ENCODE measurements around the gene SDSL.

Gene SDSL

DNA sequence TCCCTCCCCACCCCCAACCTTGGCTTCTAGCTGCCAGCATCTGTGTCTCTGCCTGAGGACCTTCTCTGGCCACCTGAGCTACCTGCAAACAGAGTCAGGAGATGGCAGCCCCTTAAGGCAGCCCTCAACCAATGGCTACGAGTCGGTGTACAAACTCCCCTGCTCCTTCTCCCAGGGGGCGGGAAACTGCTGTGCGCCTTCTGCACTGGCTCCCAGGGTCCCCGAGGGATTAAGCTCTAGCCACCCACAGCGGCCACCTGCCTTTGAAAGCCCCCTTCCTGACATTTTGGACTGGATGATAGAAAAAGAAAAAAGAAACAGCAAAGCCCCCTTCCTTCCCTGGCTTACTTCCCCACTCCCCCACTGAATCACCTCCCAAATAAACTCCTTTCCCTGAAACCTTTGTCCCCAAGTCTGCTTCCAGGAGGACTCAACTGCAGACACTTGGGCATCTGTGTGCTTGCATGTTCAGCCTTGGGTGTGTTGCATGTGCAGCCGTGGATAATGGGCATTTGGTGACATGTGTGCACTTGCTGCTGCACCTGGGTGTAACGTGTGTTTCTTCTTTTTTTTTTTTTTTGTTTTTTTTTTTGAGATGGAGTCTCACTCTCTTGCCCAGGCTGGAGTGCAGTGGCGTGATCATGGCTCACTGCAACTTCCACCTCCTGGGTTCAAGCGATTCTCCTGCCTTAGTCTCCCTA, 24.5 kb upstream of the SDSL start:
- DNase-seq = no peak

DNA sequence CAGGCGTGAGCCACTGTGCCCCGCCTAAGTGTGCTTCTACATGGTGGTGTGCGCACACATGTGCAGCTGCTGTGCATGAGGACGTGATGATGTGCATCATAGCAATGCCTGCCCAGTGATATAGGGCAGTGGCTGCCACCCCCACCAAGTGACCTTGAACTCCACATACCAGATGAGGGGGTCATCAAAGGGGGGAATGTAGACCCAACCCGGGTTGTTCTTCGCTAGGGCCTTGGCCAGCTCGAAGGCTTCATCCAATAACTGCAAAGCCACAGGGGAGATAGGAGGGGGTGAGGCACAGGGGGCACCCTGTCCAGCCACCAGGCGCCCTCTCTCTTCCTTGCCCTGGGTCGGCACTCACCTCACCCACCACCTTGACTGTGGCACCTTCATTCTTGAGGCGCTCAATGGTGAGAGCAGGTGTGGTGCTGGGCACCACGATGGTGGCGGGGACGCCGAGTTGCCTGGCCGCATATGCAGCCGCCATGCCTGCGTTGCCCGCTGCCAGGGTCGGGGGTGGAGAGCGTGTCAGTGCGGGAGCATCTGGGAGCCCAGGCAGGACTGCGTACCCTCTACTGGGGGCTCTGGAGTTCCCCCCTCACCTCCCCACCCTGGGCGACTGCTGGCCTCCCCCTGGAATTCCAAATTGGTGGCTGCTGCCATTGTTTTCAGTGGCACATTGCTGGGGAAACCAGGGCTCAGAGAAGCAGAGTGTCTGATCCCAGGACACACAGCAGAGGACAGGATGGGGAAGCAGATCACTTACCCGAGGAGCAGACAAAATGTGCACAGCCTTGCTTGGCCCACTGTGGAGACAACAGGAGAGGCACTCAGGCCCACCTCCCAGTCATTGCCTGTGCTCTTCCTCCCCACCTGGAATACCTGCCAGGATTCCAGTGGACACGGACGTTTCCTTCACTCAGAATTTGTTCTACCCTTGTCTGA, 23.6 kb upstream of the SDSL start:
- no peak for DNase-seq

DNA sequence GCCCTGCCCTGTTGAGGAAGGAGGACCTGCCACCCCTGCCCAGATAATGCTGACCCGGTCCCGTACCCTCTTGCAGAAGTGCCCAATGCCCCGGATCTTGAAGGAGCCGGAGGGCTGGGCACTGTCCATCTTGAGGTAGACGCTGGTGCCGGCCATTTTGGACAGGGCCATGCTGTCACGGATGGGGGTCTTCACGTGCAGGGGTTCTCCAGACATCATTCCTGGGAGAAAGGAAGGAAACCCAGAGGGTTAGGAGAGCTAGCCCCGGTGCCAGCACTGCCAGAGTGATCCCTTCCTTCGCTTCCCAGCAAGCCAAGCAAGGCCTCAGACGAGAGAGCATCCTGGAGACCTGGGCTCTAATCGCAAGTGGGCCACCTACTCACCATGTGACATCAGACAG, 22.7 kb upstream of the SDSL start:
- DNase-seq = no peak

DNA sequence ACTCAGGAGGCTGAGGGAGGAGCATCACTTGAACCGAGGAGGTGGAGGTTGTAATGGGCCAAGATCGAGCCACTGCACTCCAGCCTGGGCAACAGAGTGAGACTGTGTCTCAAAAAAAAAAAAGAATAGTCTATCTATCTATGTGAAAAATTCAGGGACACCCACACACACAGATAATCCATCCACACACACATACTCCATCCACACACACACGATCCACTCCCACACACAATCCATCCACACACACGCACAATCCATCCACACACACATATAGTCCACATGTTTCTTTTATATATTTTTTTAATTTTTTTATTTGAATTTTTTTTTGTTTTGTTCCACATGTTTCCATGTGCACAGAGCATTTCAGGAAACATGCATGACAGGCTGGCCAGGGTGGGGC, 21.8 kb upstream of the SDSL start:
- DNase-seq = no peak

DNA sequence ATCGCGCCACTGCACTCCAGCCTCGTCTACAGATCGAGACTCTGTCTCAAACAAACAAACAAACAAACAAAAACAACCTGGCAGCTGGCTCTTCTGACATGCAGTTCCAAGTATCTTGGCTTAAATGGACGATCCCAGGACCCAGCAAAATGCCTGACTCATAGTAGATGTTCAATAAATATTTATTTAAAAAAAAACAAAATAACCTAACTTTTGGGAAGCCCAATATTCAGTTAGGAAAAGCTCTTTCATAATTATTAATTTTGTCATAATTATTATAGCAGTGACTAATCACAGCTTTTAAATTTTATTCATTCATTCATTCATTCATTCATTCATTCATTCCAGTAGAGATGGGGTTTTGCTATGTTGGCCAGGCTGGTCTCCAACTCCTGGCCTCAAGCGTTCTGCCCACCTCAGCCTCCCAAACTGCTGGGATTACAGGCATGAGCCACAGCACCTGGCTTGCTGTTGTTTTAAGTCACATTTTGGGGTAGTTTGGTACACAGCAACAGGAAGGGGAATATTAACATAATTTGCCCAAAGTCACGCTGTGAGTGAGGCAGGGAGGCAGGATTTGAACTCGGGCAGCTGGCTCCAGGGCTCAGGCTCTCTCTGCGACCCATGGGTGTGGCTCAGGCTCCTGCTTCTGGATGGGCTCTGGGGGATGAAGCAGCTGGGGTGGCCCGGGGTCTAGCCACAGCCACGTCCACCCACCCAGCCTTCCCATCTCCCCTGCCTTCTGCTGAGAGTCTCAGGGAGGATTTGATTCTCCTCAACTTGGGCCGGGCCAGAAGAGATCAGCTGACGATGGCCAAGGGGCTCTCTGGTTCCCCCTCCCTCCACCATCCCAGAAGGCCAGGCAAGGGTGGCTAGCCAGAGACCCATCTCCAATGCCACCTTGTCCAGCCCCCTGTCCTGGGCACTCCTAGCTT, 20.8 kb upstream of the SDSL start:
- no peak for DNase-seq

DNA sequence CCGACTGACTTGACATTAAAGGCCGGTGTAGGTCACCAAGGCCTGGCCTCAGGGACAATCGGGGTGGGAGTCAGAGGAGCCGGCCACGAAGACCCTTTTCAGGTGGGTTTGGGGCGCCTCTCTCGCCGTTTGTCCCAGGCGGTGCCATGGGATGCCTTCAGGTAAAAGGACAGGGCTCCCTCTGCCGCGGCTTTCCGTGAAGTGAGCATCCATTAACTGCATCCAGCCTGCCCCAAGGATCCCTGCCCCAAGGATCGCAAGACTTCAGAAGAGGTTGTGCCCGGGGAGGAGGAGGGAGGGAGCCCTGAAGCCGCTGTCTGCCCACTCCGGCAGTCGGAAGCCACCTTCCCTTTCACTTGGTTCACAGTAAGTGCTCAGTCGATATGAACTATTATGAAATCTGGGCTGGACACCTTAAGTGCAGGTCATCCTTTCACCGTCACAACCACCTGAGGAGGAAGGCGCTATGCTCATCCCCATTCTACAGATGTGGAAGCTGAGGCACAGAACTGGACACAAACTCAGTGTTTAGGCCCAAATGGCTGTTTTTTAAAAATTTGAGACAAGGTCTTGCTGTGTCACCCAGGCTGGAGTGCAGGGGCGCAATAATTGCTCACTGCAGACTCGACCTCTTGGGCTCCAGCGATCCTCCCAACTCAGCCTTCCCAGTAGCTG, 19.5 kb upstream of the SDSL start:
- DNase-seq = no peak

DNA sequence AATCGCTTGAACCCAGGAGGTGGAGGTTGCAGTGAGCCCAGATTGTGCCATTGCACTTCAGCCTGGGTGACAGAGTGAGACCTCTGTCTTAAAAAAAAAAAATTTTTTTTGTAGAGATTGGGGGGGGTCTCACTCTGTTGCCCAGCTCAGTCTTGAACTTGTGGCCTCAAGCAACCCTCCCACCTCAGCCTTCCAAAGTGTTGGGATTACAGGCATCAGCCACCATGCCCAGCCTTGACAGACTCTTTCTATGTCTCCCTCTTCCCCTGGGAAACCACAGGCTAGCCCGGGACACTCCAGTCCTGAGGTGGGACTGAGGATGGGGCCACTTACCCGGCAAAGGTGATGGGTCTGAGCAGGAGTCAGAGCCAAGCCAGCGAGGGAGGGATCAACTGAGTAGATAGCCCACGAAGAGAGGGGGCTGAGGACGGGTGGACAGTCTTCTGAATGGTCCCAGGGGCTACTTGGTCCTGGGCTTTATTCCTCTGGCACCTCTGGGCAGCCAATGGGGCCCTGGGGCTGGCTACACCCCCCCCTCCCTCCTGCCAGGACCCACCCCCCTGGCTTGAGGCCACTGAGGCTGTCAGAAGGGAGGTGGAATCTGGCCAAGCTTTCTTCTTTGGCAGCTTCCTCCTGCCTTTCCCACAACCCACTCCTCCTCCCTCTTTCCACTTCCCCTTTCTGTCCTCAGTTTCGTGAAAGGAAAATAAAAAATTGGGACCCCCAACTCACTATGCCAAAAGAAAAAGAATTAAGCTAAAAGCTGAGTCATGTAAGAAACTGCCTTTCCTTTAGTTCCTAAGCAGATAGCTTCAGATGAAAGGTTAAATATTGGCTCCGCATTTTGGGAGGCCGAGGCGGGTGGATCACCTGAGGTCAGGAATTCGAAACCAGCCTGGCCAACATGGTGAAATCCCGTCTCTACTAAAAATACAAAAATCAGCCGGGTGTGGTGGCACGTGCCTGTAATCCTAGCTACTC, 18.5 kb upstream of the SDSL start, which contains the start of gene SDS:
TSS of gene SDS (minus strand) at position 453 of the 981 bp plus-strand sequence. CDS start 4,179 bp downstream, outside the sequence.
- DNase-seq = no peak

DNA sequence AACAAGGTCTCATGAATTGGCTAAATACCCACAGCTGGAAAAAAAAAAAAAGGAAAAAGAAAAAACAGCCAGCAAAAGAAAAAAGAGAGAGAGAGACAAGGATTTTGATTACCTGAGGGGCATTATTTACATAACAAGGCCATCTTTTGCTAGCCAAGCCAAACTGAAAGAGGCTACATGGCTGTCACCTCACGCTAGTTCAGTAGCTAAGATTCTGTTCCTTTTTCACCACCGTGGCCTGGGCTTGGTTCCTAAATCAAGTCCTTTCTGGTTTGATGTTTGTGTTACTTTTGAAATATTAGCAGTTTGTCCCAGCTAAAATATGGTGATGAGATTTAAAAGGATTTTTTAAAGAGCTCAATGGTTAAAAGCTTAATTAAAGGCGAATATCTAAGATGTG, 16.5 kb upstream of the SDSL start:
- DNase-seq = no peak

DNA sequence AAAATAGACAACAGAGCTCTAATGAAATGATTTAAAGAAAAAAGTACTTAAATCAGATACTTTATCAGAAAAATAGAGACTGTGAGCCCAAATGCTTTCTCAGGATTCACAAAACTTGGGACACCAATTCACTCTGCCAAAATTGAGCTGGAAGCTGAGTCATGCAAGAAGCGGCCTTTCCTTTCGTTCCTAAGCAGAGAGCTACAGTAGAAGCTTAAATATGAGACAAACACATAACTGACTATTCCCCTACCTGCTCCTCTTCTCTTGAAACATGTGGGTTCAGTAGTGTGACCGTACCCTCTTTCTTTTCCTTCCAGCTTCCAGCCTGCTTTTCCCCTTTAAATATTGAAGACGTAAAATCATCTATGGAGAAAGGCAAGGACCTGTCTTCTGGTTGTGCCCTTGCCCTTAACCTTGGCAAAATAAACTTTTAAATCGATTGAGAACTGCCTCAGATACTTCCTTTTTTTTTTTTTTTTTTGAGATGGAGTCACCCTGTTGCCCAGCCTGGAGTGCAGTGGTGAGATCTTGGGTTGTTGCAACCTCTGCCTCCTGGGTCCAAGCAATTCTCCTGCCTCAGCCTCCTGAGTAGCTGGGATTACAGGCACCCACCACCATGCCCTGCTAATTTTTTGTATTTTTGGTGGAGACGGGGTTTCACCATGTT, 14.1 kb upstream of the SDSL start:
- DNase-seq = no peak

DNA sequence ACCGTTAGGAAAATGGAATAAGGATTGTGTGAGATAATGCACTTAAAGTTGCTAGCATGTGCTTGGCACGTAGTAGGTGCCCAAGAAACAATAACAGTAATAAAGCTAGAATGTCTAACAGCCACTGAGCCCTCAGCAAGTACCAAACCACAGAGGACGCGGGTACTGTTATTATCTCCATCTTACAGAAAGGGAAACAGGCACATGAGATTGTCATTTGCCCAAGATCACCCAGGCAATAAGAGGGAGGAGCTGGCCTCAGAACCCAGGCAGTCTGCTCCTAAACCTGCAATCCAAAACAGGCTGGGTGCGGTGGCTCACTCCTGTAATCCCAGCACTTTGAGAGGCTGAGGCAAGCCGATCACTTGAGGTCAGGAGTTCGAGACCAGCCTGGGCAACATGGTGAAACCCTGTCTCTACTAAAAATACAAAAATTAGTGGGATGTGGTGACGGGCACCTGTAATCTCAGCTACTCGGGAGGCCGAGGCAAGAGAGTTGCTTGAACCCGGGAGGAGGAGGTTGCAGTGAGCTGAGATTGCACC, 13.4 kb upstream of the SDSL start:
- DNase-seq = no peak

DNA sequence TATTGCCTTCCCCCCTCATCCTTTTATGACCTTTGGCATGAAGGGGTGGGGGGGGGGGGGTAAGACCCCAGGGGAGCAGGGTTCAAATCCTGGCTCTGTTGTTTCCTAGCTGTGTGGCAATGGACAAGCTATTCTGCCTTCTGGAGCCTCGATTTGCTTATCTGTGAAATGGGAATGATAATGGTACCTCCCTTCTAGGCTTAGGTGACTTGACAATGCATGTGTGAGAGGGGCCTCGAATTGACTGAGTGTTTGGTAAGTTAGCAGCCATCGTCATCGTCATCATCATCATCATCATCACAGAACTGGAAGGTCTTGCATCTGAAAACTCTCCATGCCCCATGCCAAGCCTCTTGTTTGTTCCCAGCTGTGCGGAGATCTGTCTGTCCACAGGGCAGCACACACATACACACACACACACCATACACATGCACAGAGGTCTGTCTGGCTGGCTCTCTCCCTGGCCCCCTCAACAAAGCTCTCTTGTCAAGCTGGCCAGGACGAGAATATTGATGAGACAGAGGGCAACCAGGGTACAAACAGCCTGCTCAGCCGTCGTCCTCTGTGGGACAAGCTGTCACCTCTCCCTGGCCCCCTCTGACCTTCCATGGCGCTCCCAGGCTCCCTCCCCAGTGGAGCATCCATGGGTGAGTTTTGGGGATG, 12.6 kb upstream of the SDSL start:
- DNase-seq = no peak

DNA sequence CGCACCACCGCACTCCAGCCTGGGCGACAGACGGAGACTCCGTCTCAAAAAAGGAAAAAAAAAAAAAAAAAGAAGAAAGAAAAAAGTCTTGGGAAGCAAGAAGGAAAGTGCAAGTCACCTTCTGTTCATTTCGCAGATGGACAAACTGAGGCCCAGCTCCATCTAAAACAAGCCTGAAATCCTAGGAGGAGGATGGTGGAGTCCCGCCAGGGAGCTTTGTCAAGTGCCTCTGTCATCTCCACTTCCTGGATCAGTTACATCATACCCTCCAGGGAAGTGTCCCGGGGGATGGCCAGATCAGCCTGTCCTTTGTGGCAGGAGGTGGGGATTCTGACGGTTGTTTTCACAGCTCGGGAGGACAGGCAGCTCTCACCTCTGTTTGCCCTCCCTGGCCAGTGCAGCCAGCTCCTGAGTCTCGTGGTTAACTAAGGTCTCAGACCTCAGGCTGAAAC, 8.7 kb upstream of the SDSL start:
- no peak for DNase-seq

DNA sequence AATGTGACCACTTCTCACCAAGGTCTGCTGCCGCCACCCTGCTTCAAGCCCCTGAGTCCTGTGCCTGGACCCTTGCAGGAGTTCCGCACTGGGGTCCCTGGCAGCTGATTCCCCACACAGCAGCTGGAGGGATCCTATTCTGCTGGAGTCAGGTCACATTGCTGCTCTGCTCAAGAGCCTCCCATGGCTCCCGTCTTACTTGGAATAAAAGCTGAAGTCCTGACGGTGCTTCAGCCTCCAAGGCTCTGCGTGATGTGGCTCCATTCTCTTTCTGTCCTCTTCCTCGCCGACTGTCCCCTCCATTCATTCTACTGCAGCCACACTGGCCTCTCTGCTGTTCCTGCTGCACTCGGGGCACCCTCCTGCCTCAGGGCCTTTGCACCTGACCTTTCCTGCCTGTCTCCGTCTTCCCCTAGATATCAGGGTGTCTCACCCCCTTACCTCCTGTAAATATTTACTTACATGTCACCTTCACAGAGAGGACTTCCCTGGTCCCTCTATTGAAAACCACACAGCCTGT, 7.6 kb upstream of the SDSL start:
- DNase-seq = no peak

DNA sequence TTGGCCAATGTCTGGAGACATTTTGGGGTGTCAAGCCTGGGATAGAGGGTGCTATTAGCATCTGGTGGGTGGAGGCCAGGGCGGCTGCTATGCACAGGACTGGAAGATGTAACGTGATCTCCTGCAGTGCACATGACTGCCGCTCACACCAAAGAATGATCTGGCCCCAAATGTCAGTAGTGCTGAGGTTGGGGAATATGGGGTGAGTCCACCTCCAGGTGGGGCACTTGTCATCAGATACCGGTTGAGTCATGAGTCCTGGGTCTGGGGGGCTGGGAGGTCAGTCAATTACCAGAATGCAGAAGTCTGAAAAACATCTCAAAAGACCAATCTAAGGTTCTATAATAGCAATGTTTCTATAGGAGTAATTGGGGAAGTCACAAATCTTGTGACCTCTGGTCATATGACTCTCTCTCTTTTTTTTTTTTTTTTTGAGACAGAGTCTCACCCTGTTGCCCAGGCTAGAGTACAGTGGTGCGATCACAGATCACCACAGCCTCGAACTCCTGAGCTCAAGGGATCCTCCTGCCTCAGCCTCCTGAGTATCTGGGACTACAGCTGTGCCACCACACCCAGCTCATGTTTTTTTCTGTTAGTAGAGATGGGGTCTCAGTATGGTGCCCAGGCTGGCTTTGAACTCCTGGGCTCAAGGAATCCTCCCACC, 6.0 kb upstream of the SDSL start:
- DNase-seq = no peak

DNA sequence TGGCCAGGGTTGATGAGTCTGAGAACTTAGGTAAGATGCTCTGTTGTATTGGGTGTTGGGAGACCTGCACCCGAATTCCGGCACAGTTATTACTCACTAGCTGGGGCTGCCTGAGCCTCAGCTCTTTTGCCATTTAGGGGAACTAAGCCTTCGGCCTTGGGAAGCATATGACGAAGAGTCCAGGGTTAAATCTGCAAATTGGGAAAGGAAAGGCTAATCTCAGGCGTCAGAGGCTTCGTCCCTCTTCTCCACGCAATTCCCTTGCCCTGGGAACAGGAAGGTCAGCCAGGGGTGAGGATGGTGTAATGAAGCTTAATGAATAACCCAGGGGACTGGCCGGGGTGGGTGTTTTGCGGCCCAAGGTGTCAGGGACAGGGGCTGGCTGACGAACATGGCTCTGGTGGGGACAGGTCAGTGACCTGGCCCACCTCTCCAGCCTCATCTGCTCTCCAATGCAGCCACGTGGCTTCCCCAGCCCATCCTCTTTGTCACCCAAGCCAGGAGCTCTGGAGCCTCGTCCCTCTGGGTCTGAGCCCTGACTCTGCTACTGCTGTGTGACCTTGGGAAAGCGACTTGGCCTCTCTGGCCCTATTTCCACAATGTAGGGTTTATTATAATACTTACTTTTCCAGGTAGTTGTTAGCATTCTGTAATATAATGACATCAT, 3.8 kb upstream of the SDSL start:
- no peak for DNase-seq

DNA sequence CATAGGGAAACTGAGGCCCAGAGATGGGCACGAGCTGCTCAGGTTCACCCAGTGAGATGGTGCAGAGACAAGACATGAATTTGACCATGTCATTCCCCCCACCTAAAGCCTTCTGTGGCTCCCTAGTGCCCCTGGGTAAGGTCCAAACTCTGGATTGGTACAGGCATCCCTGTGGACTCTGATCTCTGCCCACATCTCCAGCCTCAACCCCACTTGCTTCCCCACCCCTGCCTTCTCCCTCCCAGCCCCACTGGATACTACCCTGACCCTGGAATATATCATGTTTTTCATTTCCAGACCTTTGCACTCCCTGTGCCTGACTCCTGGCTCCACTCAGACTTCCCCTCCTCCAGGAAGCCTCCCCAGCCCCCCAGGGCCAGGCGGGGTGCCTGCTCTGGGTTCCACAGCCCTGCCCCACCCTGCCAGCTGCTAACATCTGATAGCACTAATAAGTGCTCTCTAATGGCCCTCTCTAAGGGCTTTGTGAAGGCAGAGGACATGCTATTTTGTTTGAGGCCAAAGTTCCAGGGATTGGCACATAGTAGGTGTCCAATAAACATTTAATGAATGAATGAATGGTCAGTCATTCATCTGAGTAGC, 1.1 kb upstream of the SDSL start:
- no peak for DNase-seq

DNA sequence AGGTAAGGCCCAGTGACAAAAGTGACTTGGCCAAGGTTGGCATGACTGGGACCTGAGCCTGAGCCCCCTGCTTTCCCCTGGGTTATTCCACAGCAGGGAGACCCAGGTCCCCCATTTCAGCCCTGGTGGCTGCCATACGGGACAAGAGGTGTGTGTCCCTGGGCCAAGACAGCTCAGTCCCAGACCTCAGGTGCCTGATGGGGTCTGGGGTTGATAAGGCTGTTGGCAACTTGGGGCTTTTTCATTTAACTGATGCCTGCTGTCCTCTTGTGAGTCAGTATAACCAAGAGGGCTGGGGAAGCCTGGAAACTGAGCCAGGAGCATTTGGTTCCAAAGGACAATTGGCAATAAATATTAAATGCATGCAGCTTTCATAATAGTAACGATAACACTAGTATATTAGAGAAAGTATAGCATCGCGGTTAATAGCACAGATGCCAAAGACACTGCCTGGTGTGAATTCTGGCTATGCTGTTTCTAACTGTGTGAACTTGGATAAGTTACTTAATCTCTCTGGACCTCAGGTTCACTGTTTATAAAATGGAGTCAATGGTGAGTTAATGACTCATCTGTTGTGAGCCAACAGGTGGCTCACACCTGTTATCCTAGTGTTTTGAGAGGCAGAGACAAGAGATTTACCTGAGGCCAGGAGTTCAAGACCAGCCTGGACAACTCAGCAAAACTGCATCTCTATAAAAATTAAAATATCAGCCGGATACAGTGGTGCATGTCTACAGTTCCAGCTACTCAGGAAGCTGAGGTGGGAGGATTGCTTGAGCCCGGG, 898 bp downstream of the SDSL start:
- no peak for DNase-seq
